Panc1 (cell line): Measurements from ENCODE around the gene ROS1. TPM values are rescaled to one million over a fixed set of nuclear protein-coding genes. Genes with fewer than 3 reads are reported as not detected.

Source experiments
- ATAC-seq: fragments of 200-7000 bp; cut with Tn5 transposase; 2 replicates; pipeline ENCODE4 v1.9.1; 2020; ENCODE audit warnings: mild to moderate bottlenecking, moderate library complexity
- BruUV-seq: library from RNA; stranded (reverse); fragments of 400-500 nt; replicated peaks from 2 replicates; lab custom pipeline; 2021; lab: Mats Ljungman, UMichigan
- CTCF ChIA-PET: fragments of 300-600 bp; sonication (Branson Sonifier 250); formaldehyde crosslinking; loops from one replicate; lab custom pipeline; 2022; ENCODE audit warnings: antibody characterized with exemption; lab: Charles Lee
- POLR2A ChIA-PET: fragments of 300-600 bp; sonication (Branson Sonifier 250); formaldehyde crosslinking; loops from one replicate; lab custom pipeline; 2022; ENCODE audit warnings: antibody characterized with exemption; lab: Charles Lee
- DNase-seq: peaks from one replicate; pipeline ENCODE4 v3.0.0-alpha.2; 2010; ENCODE audit warnings: low read depth, low spot score
- H3K27ac ChIP-seq: 2 replicates; pipeline ENCODE4 v1.5.1; 2011; ENCODE audit warnings: mild to moderate bottlenecking, low read length, inconsistent platforms
- H3K27me3 ChIP-seq: fragments of 200-500 bp; sonication (Bioruptor generic); 2 replicates; pipeline ENCODE4 v1.6.0; 2014; ENCODE audit warnings: low read length, inconsistent platforms; ENCODE audit not compliant: control insufficient read depth, insufficient read depth
- H3K36me3 ChIP-seq: fragments of 200-500 bp; sonication (Bioruptor generic); 2 replicates; pipeline ENCODE4 v1.5.1; 2014; ENCODE audit warnings: inconsistent platforms, mild to moderate bottlenecking, low read length, moderate library complexity; ENCODE audit not compliant: control insufficient read depth, insufficient read depth
- H3K4me1 ChIP-seq: 2 replicates; pipeline ENCODE4 v1.5.1; 2011; ENCODE audit warnings: inconsistent platforms, mild to moderate bottlenecking, low read length, moderate library complexity; ENCODE audit not compliant: control insufficient read depth, insufficient read depth
- H3K4me3 ChIP-seq, 2 experiments: 2 replicates each; pipeline ENCODE4 v1.5.1; 2011 to 2012; ENCODE audit warnings: low read depth in 2 of 2, low read length in 2 of 2, mild to moderate bottlenecking in 2 of 2, inconsistent platforms in 1 of 2, moderate library complexity in 1 of 2
- H3K9me3 ChIP-seq: fragments of 200-500 bp; sonication (Bioruptor generic); 2 replicates; pipeline ENCODE4 v1.5.1; 2014; ENCODE audit warnings: low read depth, mild to moderate bottlenecking, inconsistent platforms, low read length, moderate library complexity; ENCODE audit not compliant: control insufficient read depth, insufficient read depth
- POLR2AphosphoS5 ChIP-seq: IDR thresholded peaks from 2 replicates; pipeline ENCODE4 v1.6.1; 2012; ENCODE audit warnings: mild to moderate bottlenecking, low read depth, low read length, moderate library complexity
- REST ChIP-seq, 2 experiments: IDR thresholded peaks; 2 replicates each; pipeline ENCODE4 v1.6.1; 2011 to 2012; ENCODE audit warnings: low read depth in 2 of 2, control low read depth in 1 of 2, low read length in 1 of 2, mild to moderate bottlenecking in 1 of 2, moderate library complexity in 1 of 2; ENCODE audit not compliant: insufficient read depth in 1 of 2
- SIN3A ChIP-seq: IDR thresholded peaks from 2 replicates; pipeline ENCODE4 v1.6.1; 2012; ENCODE audit warnings: low read depth, mild to moderate bottlenecking, low read length, moderate library complexity, borderline replicate concordance; ENCODE audit not compliant: insufficient read depth
- TCF7L2 ChIP-seq: IDR thresholded peaks from 2 replicates; pipeline ENCODE4 v1.6.1; 2011; ENCODE audit warnings: mild to moderate bottlenecking, low read depth, low read length, inconsistent platforms
- in situ Hi-C: cut with HindIII; loops from 2 replicates; pipeline ENCODE4 v1.10.0; 2016; ENCODE audit warnings: low sequenced_read_pairs, low pct_unique_long_range_greater_than_20kb
- intact Hi-C: fragments of 100-400 bp; cut with micrococcal nuclease; formaldehyde crosslinking; loops from one replicate; pipeline ENCODE4 v1.10.0; 2022; ENCODE audit not compliant: unreplicated experiment
- total RNA-seq: library from RNA; stranded (reverse); gene quantifications from one replicate; pipeline ENCODE4 v1.2.1, GENCODE V29; 2021; ENCODE audit not compliant: unreplicated experiment
- TF ChIP-seq, protein P1 (sequence below): fragments of 450-650 bp; IDR thresholded peaks from 2 replicates; pipeline ENCODE4 v1.5.1; 2017; ENCODE audit warnings: mild to moderate bottlenecking

Gene ROS1
- total RNA-seq, 1 experiment from 2014 or later: 0.10 TPM

DNA sequence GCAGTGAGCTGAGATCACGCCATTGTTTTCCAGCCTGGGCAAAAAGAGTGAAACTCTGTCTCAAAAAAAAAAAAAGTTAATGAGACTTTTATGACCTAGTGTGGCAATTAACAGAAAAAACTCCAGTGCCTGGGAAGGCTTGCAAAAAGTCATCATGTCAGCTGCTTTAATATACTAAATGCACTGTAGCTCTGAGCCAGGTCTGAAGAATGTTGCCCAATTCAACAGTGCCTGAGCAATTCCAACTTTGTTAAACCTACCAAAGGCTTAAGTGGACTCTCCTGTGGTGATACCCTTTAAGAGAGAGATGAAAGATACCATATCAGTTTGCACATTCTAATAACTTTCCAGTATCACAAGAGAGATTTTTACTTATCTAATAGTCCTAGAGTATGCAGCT, 6.5 kb upstream of the ROS1 start:
- no peaks in the 10 kb centered on the region for H3K36me3 ChIP-seq
- no peaks in the 10 kb centered on the region for H3K9me3 ChIP-seq
- no peak overlapping the region for H3K4me3 ChIP-seq
- no peak for TF ChIP-seq TCF7L2
- TF ChIP-seq, protein P1, sequence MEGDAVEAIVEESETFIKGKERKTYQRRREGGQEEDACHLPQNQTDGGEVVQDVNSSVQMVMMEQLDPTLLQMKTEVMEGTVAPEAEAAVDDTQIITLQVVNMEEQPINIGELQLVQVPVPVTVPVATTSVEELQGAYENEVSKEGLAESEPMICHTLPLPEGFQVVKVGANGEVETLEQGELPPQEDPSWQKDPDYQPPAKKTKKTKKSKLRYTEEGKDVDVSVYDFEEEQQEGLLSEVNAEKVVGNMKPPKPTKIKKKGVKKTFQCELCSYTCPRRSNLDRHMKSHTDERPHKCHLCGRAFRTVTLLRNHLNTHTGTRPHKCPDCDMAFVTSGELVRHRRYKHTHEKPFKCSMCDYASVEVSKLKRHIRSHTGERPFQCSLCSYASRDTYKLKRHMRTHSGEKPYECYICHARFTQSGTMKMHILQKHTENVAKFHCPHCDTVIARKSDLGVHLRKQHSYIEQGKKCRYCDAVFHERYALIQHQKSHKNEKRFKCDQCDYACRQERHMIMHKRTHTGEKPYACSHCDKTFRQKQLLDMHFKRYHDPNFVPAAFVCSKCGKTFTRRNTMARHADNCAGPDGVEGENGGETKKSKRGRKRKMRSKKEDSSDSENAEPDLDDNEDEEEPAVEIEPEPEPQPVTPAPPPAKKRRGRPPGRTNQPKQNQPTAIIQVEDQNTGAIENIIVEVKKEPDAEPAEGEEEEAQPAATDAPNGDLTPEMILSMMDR: no peak
- TF ChIP-seq REST (IDR thresholded peaks at IDR 0.05; ENCODE audit: insufficient read depth in 1 of 2, low read depth in 2 of 2, low read length in 1 of 2): no peak
- no peak for TF ChIP-seq SIN3A
- TF ChIP-seq POLR2AphosphoS5: no peak
- no peak for ATAC-seq
- H3K4me1 ChIP-seq: no peaks in the 10 kb centered on the region
- no peak overlapping the region for H3K27ac ChIP-seq
- intact Hi-C loops (no loop called here), in situ Hi-C loops (no loop called here)
- BruUV-seq: no TSS peak
- no peaks in the 10 kb centered on the region for H3K27me3 ChIP-seq
- POLR2A ChIA-PET: no interaction called here
- CTCF ChIA-PET: interaction anchor here (0.7 kb wide), 1 partner anchor 14 kb away, joined by 5 read pairs; no protein-coding TSS in a partner anchor
- no peak for DNase-seq

DNA sequence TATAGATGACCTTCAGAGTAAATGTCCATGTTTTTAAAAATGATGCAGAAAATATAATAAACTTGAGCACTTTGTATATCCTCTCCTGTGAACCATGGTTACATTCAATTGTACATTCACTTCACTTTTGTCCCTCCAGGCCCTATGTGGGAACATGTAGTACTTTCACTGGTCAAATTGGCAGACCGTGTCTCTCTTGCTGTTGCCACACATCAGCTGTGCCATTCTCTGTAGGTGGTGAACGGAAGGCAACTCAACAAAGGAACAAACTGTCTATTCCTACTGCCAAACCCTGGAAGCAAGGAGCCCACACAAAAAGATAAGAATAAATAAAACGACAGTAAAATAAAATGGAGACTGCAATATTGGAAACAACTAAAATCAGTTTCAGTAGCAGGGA, 2.0 kb downstream of the ROS1 start:
- Histone ChIP-seq H3K27ac (no peak overlapping the region), H3K36me3 (no peaks in the 10 kb centered on the region), H3K4me3 (no peak overlapping the region), H3K9me3 (no peaks in the 10 kb centered on the region), H3K4me1 (no peaks in the 10 kb centered on the region), H3K27me3 (peaks cover 4% of the 10 kb centered on the region; the same call in 1 of the 2 replicates)
- ATAC-seq (no peak), DNase-seq (no peak)
- BruUV-seq: no TSS peak
- POLR2A ChIA-PET: no interaction called here
- in situ Hi-C loops: no loop called here
- CTCF ChIA-PET: no interaction called here
- intact Hi-C loops: no loop called here
- TF ChIP-seq TCF7L2: no peak
- TF ChIP-seq, protein P1: no peak
- no peak for TF ChIP-seq POLR2AphosphoS5
- no peak for TF ChIP-seq SIN3A
- TF ChIP-seq REST (IDR thresholded peaks at IDR 0.05; ENCODE audit: insufficient read depth in 1 of 2, low read depth in 2 of 2, low read length in 1 of 2): no peak
